Naive thymus-derived CD8-positive, alpha-beta T cell (primary cell): ENCODE data around the gene PLRG1. TPM values are rescaled to one million over a fixed set of nuclear protein-coding genes. Genes with fewer than 3 reads are reported as not detected.
A peak's percentile ranks its signal among the peaks of the same experiment; 100 is the strongest.

Source experiments
- ATAC-seq, 2 donors: fragments of 150-1000 bp; cut with Tn5 transposase in 1 of 2; sonication (Bioruptor Pico), chemical (Tn5 transposase) in 1 of 2; 1 replicate in 1 of 2; 2 replicates in 1 of 2; pipeline ENCODE4 v1.10.0; 2021; ENCODE audit warnings: mild to moderate bottlenecking in 2 of 2, moderate library complexity in 2 of 2
- POLR2A ChIA-PET: fragments of 350-600 bp; sonication (Branson Sonifier 250); formaldehyde crosslinking; loops from one replicate; lab custom pipeline; 2021; ENCODE audit warnings: antibody characterized with exemption; lab: Charles Lee
- DNase-seq, 10 donors: peaks; one replicate each; pipeline versions ENCODE4 v3.0.0 to v3.0.0-alpha.2; 2020 to 2022
- H3K27ac Mint-ChIP-seq, 10 donors: one replicate each; pipeline ENCODE4 v1.8.0; 2020 to 2022; ENCODE audit warnings: mild to moderate bottlenecking in 10 of 10, mixed read lengths in 10 of 10, moderate library complexity in 4 of 10, inconsistent platforms in 1 of 10
- H3K27me3 Mint-ChIP-seq, 5 donors: one replicate each; pipeline ENCODE4 v1.8.0; 2021 to 2022; ENCODE audit warnings: mixed read lengths in 5 of 5
- H3K36me3 Mint-ChIP-seq, 3 donors: one replicate each; pipeline ENCODE4 v1.8.0; 2020 to 2022; ENCODE audit warnings: mixed read lengths in 3 of 3, mild to moderate bottlenecking in 2 of 3, inconsistent platforms in 1 of 3
- H3K4me1 Mint-ChIP-seq, 4 donors: one replicate each; pipeline ENCODE4 v1.8.0; 2021 to 2022; ENCODE audit warnings: mixed read lengths in 4 of 4
- H3K4me3 Mint-ChIP-seq, 10 donors: one replicate each; pipeline ENCODE4 v1.8.0; 2020 to 2022; ENCODE audit warnings: mild to moderate bottlenecking in 10 of 10, mixed read lengths in 10 of 10, moderate library complexity in 6 of 10, inconsistent platforms in 1 of 10
- H3K9me3 Mint-ChIP-seq, 9 donors: one replicate each; pipeline ENCODE4 v1.8.0; 2020 to 2022; ENCODE audit warnings: mixed read lengths in 9 of 9, mild to moderate bottlenecking in 3 of 9, inconsistent platforms in 1 of 9, moderate library complexity in 1 of 9
- polyA plus RNA-seq, 3 donors: library from polyadenylated mRNA; unstranded; fragments of 300-500 nt; fragmentation: Illumina TruSeq; gene quantifications; one replicate each; pipeline ENCODE4 v1.2.3, GENCODE V29; 2021
- total RNA-seq, 8 experiments: library from RNA in 2 of 8; stranded (reverse) in 2 of 8; gene quantifications; one replicate each; pipeline ENCODE4 v1.2.3 and lab custom pipeline; 2021 to 2026

The PLRG1 gene
- total and polyA plus RNA-seq, 5 experiments from 2014 or later, result 86.2 to 92.4 (median 90.4) TPM

GRCh38 chr4:154586296-154587033, 36.3 kb upstream of the PLRG1 start:
- H3K9me3 Mint-ChIP-seq, result no peaks in the 10 kb centered on the region
- H3K27me3 Mint-ChIP-seq, result peaks cover 13 to 42% (median 21%) of the 10 kb centered on the region in 5 donors
- no peak overlapping the region for H3K27ac Mint-ChIP-seq
- no peak for DNase-seq
- no peak overlapping the region for H3K4me3 Mint-ChIP-seq
- no peaks in the 10 kb centered on the region for H3K36me3 Mint-ChIP-seq
- no peaks in the 10 kb centered on the region for H3K4me1 Mint-ChIP-seq
- POLR2A ChIA-PET, result interaction anchor here (0.7 kb wide), 1 partner anchor 895 kb away, joined by 3 read pairs; no protein-coding TSS in a partner anchor
- no peak for ATAC-seq

DNA sequence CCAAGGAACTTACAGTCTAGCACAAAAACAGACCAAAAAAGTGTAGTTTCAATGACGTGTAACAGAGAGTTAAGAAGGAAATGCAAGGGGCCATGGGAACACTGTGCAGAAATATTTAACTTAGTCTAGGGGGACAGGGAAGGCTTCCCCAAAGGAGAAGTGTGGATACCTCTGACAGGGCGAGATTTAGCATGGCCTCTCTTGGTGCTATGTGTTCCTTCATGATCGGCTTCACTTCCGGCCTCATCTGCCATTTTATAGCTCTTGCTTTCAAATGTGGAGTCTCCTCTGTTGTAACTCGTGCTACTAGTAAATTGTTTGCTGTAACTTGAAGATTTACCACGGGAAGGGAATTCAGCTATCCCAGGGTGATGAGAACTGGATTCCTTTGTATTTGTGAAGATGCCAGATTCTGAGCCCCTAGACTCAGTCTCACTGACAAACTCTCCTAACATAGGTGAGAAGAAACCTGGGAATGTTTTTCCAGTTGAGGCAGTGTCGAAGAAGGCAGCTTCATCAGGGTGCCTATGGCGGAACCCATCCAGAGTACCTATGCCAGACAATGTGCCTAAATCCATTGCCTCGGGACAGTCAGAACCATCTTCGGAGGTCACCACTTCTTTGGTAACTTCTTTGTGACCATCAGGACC, 35.3 kb upstream of the PLRG1 start:
- POLR2A ChIA-PET, result no interaction called here
- no peak for ATAC-seq
- H3K27ac Mint-ChIP-seq, result no peak overlapping the region
- H3K27me3 Mint-ChIP-seq, result peaks cover 11 to 32% (median 17%) of the 10 kb centered on the region in 5 donors
- H3K4me1 Mint-ChIP-seq, result no peaks in the 10 kb centered on the region
- no peak overlapping the region for H3K4me3 Mint-ChIP-seq
- DNase-seq, result no peak
- no peaks in the 10 kb centered on the region for H3K9me3 Mint-ChIP-seq
- no peaks in the 10 kb centered on the region for H3K36me3 Mint-ChIP-seq

DNA sequence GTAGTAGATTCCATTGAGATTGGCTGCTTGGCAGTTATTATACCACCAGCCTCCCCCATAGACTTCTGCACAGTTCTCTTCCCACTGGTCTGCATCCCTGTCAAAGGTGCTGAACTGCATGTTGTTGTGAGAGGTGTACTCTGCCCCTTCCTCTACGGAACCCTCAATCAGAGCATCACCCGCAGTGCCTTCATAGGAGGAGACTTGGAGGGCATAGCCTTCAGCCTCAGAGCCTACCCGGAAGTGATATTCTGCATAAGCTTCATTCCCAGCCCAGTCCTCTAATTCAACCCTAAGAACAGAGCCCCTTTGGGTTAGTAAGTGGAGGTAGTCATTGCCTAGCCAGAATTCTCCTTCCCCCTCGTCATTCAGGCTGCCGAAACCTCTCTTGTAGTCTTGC, 34.1 kb upstream of the PLRG1 start:
- POLR2A ChIA-PET, result no interaction called here
- ATAC-seq (no peak), DNase-seq (no peak)
- Mint-ChIP-seq H3K27me3 (peaks cover 8 to 20% (median 13%) of the 10 kb centered on the region in 5 donors), H3K36me3 (no peaks in the 10 kb centered on the region), H3K4me3 (no peak overlapping the region), H3K9me3 (no peaks in the 10 kb centered on the region), H3K27ac (peak overlapping the region in 1 of 10 donors; percentile 19), H3K4me1 (no peaks in the 10 kb centered on the region)

- H3K27ac Mint-ChIP-seq, result no peak overlapping the region
- no peaks in the 10 kb centered on the region for H3K9me3 Mint-ChIP-seq
- DNase-seq (no peak), ATAC-seq (no peak)
- peaks cover 8 to 17% (median 14%) of the 10 kb centered on the region in 5 donors for H3K27me3 Mint-ChIP-seq
- no peak overlapping the region for H3K4me3 Mint-ChIP-seq
- no peaks in the 10 kb centered on the region for H3K4me1 Mint-ChIP-seq
- POLR2A ChIA-PET, result no interaction called here
- H3K36me3 Mint-ChIP-seq, result no peaks in the 10 kb centered on the region
Observed at GRCh38 chr4:154583677-154584076, 33.5 kb upstream of the PLRG1 start.

- Mint-ChIP-seq H3K36me3 (no peaks in the 10 kb centered on the region), H3K4me3 (no peak overlapping the region), H3K27me3 (peaks cover 8 to 17% (median 13%) of the 10 kb centered on the region in 5 donors), H3K27ac (no peak overlapping the region), H3K9me3 (no peaks in the 10 kb centered on the region), H3K4me1 (no peaks in the 10 kb centered on the region)
- ATAC-seq (no peak), DNase-seq (no peak)
- POLR2A ChIA-PET, result no interaction called here
Observed at GRCh38 chr4:154583230-154583629, 33.0 kb upstream of the PLRG1 start.

GRCh38 chr4:154582723-154583122, 32.5 kb upstream of the PLRG1 start:
- no peaks in the 10 kb centered on the region for H3K9me3 Mint-ChIP-seq
- DNase-seq (no peak), ATAC-seq (no peak)
- H3K27ac Mint-ChIP-seq, result no peak overlapping the region
- no peaks in the 10 kb centered on the region for H3K4me1 Mint-ChIP-seq
- H3K27me3 Mint-ChIP-seq, result peaks cover 8 to 19% (median 16%) of the 10 kb centered on the region in 5 donors
- H3K36me3 Mint-ChIP-seq, result no peaks in the 10 kb centered on the region
- H3K4me3 Mint-ChIP-seq, result no peak overlapping the region
- POLR2A ChIA-PET, result no interaction called here

DNA sequence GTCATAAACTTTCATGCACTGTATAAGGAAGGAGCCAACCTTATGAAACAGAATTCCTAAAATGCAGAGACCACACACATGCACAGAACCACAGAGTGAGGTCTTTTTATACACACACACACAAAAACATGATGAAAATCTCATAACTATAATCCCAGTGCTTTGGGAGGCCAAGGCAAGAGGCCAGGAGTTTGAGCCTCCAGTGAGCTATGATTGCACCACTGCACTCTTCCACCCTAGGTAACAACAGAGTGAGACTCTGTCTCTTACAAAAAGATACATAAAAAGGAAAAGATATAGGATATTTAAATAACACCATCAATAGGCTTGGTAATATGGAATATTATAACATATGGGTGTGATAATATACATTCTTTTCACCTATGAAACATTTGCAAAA, 29.7 kb upstream of the PLRG1 start:
- Mint-ChIP-seq H3K4me3 (no peak overlapping the region), H3K27ac (no peak overlapping the region), H3K4me1 (no peaks in the 10 kb centered on the region), H3K27me3 (peaks cover 6 to 22% (median 13%) of the 10 kb centered on the region in 5 donors), H3K9me3 (no peaks in the 10 kb centered on the region), H3K36me3 (no peaks in the 10 kb centered on the region)
- DNase-seq (no peak), ATAC-seq (no peak)
- POLR2A ChIA-PET, result no interaction called here

- no peak for DNase-seq
- Mint-ChIP-seq H3K27ac (no peak overlapping the region), H3K4me1 (no peaks in the 10 kb centered on the region), H3K27me3 (peaks cover 6 to 24% (median 14%) of the 10 kb centered on the region in 5 donors), H3K9me3 (no peaks in the 10 kb centered on the region), H3K4me3 (no peak overlapping the region), H3K36me3 (no peaks in the 10 kb centered on the region)
- POLR2A ChIA-PET, result no interaction called here
- ATAC-seq, result no peak
Observed at GRCh38 chr4:154578919-154579318, 28.7 kb upstream of the PLRG1 start.

DNA sequence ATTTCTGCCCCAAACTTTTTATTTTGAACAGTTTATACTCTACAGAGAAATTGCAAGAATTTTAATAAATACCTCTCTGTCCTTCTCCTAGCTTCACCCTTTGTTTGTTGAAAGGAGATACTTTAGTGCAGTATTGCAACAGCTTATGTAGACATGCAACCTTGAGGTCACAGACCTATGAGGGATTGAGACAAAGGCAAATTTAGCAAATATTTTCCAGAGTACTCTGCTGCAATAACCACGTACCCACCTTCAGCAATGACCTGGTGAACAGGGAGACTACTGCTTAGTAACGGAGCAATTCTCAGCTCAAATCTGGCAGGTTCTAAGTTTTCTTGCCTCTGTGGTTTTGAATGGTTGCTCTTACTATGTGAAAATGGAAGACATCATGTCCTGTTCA, 27.1 kb upstream of the PLRG1 start:
- Mint-ChIP-seq H3K4me3 (no peak overlapping the region), H3K27ac (no peak overlapping the region), H3K36me3 (no peaks in the 10 kb centered on the region), H3K4me1 (no peaks in the 10 kb centered on the region), H3K27me3 (peaks cover 3 to 21% (median 14%) of the 10 kb centered on the region in 5 donors), H3K9me3 (no peaks in the 10 kb centered on the region)
- POLR2A ChIA-PET, result no interaction called here
- DNase-seq (no peak), ATAC-seq (no peak)

GRCh38 chr4:154574311-154574710, 24.1 kb upstream of the PLRG1 start:
- Mint-ChIP-seq H3K9me3 (no peaks in the 10 kb centered on the region), H3K36me3 (no peaks in the 10 kb centered on the region), H3K27me3 (peaks cover 3 to 28% (median 17%) of the 10 kb centered on the region in 5 donors), H3K4me3 (no peak overlapping the region), H3K27ac (no peak overlapping the region), H3K4me1 (no peaks in the 10 kb centered on the region)
- ATAC-seq (no peak), DNase-seq (no peak)
- POLR2A ChIA-PET, result no interaction called here

DNA sequence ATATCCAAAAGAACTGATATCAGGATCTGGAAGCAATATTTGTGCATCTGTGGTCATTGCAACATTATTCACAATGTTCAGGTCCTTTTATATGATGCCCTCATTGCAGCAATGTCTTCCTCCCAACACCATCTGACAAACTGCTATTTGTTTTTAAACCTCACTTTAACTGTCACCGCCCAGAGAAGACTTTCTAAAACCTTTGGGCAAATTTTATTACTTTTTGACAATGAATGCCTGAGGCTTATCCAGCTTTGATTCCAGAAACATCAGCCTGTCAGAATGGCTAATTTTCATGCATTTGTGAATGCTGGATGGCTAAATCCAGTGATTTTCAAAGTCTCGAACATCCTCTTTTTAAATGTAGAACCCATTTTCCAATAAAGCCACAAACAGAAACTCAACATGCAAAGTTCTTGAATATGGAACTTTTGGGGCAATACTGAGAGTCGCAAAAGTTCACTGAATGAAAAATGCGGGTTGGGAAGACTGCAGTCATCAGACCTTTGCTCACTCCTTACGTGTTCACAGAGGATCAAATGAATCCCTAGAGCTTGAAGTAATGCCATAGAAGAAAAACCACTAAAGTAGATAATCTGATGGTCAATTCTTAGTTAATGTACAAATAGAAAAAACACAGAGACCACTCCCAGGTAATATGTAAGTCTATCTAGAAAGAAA, 23.1 kb upstream of the PLRG1 start:
- DNase-seq (no peak), ATAC-seq (no peak)
- Mint-ChIP-seq H3K4me3 (no peak overlapping the region), H3K27me3 (peaks cover 2 to 26% (median 17%) of the 10 kb centered on the region in 5 donors), H3K36me3 (no peaks in the 10 kb centered on the region), H3K27ac (no peak overlapping the region), H3K4me1 (no peaks in the 10 kb centered on the region), H3K9me3 (no peaks in the 10 kb centered on the region)
- POLR2A ChIA-PET, result no interaction called here

- no peak for ATAC-seq
Observed at GRCh38 chr4:154569584-154569983, 19.4 kb upstream of the PLRG1 start.

DNA sequence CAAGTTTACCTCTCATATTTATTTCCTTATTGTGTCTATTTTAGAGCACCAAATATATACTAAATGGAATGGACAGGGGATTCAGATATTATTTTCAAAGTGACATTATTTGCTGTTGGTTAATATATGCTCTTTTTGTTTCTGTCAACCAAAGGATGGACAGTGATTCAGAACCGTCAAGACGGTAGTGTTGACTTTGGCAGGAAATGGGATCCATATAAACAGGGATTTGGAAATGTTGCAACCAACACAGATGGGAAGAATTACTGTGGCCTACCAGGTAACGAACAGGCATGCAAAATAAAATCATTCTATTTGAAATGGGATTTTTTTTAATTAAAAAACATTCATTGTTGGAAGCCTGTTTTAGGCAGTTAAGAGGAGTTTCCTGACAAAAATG, 18.8 kb upstream of the PLRG1 start:
- POLR2A ChIA-PET, result no interaction called here
- Mint-ChIP-seq H3K36me3 (no peaks in the 10 kb centered on the region), H3K27me3 (peaks cover 1 to 9% (median 7%) of the 10 kb centered on the region in 5 donors), H3K27ac (no peak overlapping the region), H3K9me3 (no peaks in the 10 kb centered on the region), H3K4me3 (no peak overlapping the region), H3K4me1 (no peaks in the 10 kb centered on the region)
- ATAC-seq, result no peak
- no peak for DNase-seq

More at GRCh38 chr4:154569584-154569983, 19.4 kb upstream of the PLRG1 start:
- Mint-ChIP-seq H3K27ac (no peak overlapping the region), H3K27me3 (peaks cover 1 to 9% (median 7%) of the 10 kb centered on the region in 5 donors), H3K9me3 (no peaks in the 10 kb centered on the region), H3K4me3 (no peak overlapping the region), H3K4me1 (no peaks in the 10 kb centered on the region), H3K36me3 (no peaks in the 10 kb centered on the region)
- POLR2A ChIA-PET, result no interaction called here
- no peak for DNase-seq
